Stimulated activated naive CD4-positive, alpha-beta T cell (primary cell): ENCODE results near the gene STK35.

Experiments
- DNase-seq, 6 experiments: peaks; one replicate each; lab custom pipeline; 2025; lab: John Stamatoyannopoulos, UW

Gene STK35

GRCh38 chr20:2108498-2108897, 6.9 kb downstream of the STK35 start:
- DNase-seq: no peak

DNA sequence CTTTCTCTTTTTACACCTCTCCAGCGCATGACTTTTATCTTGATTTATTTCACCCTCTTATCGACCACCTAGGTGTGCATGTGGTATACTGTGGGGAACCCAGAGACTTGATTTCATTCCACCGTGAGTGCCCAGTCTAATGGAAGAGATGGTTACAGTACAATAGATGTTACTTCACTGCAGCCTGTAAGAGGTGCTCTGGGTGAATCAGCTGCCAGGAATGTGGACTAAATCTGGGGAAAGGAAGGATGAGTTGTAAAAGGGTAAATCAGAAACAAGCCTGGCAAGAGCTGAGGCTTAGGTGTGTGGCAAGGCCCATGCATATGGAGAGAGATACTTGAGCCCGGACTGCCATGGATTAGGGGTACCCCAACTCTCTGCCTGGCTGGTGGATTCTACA, 7.4 kb downstream of the STK35 start:
- DNase-seq: no peak

GRCh38 chr20:2109425-2110210, 8.0 kb downstream of the STK35 start:
- DNase-seq: no peak

DNA sequence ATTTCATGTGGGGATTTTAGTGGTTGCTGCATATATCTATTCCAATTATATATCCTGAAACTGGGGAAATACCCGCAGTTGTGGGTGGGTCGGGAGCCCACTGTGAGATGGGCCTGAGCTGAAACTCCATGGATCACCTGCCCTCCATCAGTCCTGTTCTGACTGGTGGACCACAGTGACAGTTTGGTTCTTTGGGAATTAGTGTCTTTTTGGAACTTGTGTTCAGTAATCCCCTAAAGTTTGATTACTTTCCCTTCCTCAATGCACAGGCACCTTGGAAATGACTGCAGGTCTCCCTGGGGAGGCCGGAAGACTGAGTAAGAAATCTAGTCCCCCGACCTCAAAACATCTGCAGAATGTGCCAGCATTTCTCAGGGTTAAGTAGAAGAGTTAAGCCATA, 11.3 kb downstream of the STK35 start:
- DNase-seq: no peak

DNA sequence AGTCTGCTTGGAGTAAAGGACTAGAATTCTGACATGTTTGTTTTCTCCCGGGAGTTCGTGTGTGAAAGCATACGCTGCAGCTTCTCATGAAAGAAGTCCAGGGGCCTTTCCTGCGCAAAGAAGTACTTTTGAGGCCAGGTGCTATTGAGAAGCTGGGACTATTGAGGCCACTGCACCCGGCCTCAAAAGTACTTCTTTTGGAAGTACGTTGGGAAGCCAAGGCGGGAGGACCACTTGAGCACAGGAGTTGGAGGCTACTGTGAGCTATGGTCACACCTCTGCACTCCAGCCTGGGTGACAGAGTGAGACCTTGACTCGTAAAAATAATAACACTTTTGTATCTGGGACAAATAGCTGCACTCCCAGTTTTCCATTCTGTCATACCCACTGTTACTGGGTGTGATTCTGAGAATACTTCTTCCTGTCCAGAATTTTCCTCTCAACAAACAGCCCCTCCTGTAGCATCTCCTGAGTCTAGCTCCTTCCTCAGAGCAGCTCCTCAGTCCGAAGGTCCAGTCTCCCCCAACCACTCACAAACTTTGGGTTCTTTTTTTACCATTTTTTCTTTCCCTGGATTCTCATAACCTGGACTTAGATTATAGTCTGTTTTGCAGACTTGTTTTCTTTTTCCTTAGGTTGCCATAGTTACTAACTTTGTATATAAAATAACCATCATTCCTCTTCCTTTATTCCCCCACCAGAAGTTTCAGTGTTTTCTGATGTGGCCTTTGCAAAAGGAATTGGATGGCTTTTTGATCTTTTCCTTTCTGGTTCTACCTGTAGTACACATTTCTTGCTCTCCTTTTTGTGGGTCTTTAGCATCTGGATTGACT, 12.7 kb downstream of the STK35 start:
- no peak for DNase-seq

GRCh38 chr20:2114990-2115681, 13.5 kb downstream of the STK35 start:
- no peak for DNase-seq

GRCh38 chr20:2116170-2116940, 14.7 kb downstream of the STK35 start:
- no peak for DNase-seq

DNA sequence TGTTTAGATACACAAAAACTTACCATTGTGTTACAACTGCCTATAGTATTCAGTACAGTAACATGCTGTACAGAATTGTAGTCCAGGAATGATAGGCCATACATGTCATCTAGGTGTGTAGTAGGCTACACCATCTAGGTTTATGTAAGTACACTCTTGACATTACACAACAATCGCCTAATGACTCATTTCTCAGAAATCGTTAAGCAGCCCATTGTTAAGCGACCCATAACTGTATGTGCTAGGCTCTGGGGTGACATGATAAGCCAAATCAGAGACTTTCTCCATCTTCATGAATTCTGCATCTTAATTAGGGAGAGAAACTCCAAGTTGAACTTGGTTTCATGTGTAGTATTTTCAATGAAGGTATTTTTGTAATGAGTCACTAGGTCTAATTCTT, 17.2 kb downstream of the STK35 start:
- DNase-seq: no peak

DNA sequence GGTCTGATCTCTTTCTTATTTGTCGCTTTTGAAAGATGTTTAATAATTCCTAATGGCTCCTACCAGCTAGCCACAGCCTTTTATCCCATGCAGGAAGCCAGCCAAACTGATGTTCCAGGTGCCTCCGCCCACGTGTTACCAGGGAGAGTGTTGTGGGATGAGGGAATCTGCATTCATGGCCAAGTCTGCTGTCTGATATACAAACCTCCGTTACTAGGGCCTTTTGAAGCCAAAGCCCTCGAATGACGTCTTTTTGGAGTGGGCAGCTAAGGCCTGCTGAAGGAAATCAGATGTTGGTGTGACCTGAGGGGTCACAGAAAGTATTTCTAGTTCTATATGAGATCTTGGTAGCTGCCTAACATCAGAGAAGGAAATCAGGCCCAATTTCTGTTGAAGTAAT, 21.3 kb downstream of the STK35 start:
- no peak for DNase-seq

DNA sequence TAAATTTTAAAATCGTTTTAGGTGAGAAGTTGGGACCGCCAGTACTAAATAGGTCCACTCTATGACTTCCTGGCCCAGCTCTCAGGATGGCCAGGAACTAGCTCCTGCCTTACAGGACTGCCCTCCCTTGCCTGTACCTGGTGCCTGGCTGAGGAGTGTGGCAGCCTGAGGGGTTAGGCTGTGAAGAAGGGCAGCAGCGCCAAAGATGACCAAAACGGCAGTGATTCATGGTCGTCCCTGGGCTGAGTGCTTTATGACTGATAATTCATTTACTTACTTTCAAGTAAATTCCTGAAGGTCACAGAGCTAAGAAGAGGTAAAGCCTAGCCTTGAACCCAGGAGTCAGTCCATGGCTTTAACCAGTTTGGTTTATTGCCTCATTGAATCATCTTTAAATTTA, 22.1 kb downstream of the STK35 start:
- DNase-seq: no peak

GRCh38 chr20:2124564-2125213, 23.1 kb downstream of the STK35 start:
- no peak for DNase-seq

DNA sequence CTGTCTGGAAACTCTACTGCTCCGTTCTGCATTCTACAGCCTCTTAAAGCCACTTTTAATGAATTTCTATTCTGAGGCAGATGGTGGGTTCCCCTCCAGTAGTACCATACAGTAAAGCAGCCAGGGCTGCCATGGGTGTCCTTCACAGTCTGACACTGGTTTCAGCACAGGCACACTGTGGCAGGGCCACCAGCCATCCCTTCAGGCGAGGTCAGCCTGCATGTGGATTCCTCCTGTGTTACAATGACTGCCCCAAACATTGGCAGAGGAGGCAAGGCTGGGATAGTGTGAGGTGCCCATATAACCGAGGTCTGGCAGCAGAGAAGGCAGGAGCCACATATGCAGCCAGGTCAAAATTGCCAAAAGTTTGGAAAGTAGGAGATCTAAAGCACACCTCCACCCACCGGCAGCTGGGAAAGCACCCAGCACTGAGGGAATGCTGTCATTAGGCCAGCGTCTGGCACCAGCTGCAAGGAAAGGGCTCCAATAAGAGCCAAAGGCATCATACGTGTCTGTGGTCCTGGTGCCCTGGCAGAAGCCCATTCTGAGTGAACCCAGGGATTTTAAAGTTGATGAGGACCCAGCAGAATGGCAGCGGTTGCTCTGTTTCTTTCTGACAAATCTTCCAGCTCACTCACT, 24.0 kb downstream of the STK35 start:
- no peak for DNase-seq

DNA sequence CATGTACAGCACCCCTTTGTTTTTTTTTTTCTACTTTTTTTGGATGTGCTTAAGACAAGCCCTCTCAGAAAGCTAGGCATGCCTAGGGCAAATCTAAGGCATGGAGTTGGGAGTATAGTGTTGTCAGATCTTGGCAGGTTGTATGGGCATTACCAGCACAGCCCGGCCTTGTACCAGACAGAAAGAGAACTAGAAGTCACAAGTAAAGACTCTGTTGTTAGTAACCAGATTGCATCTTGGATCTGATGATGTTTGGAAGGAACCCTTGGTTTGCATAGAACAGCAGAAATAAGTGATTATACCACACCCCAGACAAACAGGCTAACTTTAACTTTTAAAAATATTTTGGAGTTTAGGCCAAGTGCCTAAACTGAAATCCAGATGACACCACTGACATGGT, 25.6 kb downstream of the STK35 start:
- no peak for DNase-seq

DNA sequence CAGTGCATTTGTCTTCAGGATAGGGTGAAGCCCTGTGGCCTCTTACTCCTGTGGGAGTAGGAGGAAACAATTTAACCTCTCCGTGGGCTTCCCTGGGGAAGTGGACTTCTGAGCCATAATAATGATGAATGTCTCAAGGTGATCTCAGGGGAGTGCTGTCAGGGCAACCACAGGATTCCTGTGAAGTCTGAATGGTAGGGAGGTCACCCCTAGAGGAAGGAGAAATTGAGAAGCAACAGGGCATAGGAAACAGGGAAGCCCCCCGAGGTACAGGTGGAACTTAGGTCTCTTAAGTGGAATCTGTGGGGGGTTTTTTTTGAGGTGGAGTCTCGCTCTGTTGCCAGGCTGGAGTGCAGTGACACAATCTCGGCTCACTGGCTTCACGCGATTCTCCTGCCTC, 26.9 kb downstream of the STK35 start:
- DNase-seq: no peak

GRCh38 chr20:2130062-2130591, 28.5 kb downstream of the STK35 start:
- DNase-seq: no peak

- no peak for DNase-seq
Observed at GRCh38 chr20:2130683-2131082, 29.1 kb downstream of the STK35 start.

DNA sequence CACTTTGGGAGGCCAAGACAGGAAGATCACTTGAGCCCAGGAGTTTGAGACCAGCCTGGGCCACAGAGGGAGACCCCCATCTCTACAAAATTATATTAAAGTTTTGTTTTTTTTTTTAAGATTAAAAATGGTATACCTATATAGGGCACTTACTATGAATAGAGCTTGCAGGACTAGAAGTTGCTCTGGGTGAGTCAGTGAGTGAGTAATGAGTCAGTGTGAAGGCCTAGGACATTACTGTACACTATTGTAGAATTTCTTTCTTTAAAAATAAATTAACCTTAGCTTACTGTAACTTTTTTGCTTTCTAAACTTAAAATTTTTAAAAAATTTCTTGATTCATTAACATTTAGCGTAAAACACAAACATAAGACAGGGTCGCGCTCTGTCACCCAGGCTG, 29.7 kb downstream of the STK35 start:
- no peak for DNase-seq

GRCh38 chr20:2132461-2132901, 30.9 kb downstream of the STK35 start:
- no peak for DNase-seq

- DNase-seq: no peak
Observed at GRCh38 chr20:2133318-2134183, 31.9 kb downstream of the STK35 start.

GRCh38 chr20:2135013-2135412, 33.4 kb downstream of the STK35 start:
- no peak for DNase-seq
